Astrocyte (in vitro differentiated cells and primary cell): ENCODE data around the gene ZSWIM3. TPM values are rescaled to one million over a fixed set of nuclear protein-coding genes. Genes with fewer than 3 reads are reported as not detected.

Source experiments
- DNase-seq: peaks from one replicate; pipeline ENCODE4 v3.0.0-alpha.2; 2010; ENCODE audit warnings: low read depth
- FAIRE-seq: peaks from 2 replicates; lab custom pipeline; 2011; peaks lifted over from hg19 to GRCh38; lab: Jason Lieb, UNC
- H2AFZ ChIP-seq: 2 replicates; pipeline ENCODE4 v1.6.0; 2012; ENCODE audit warnings: low read depth, low read length, inconsistent platforms
- H3K27ac ChIP-seq: 2 replicates; pipeline ENCODE4 v1.5.1; 2011; ENCODE audit warnings: low read depth, low read length, inconsistent platforms
- H3K27me3 ChIP-seq: 2 replicates; pipeline ENCODE4 v1.6.0; 2011; ENCODE audit warnings: low read length, inconsistent platforms; ENCODE audit not compliant: insufficient read depth
- H3K36me3 ChIP-seq: 2 replicates; pipeline ENCODE4 v1.5.1; 2011; ENCODE audit warnings: low read length, inconsistent platforms; ENCODE audit not compliant: insufficient read depth
- H3K4me1 ChIP-seq: 2 replicates; pipeline ENCODE4 v1.5.1; 2011; ENCODE audit warnings: low read length, inconsistent platforms; ENCODE audit not compliant: insufficient read depth
- H3K4me2 ChIP-seq: 2 replicates; pipeline ENCODE4 v1.6.0; 2012; ENCODE audit warnings: low read length, inconsistent platforms
- H3K4me3 ChIP-seq: 2 replicates; pipeline ENCODE4 v1.5.1; 2011; ENCODE audit warnings: low read depth, mild to moderate bottlenecking, low read length, inconsistent platforms; ENCODE audit not compliant: insufficient read depth
- H3K79me2 ChIP-seq: 2 replicates; pipeline ENCODE4 v1.6.0; 2012; ENCODE audit warnings: mild to moderate bottlenecking, low read length, inconsistent platforms; ENCODE audit not compliant: insufficient read depth
- H3K9ac ChIP-seq: 2 replicates; pipeline ENCODE4 v1.6.0; 2012; ENCODE audit warnings: mild to moderate bottlenecking, low read length, inconsistent platforms
- H3K9me3 ChIP-seq: 2 replicates; pipeline ENCODE4 v1.5.1; 2012; ENCODE audit warnings: low read depth, mild to moderate bottlenecking, low read length, inconsistent platforms; ENCODE audit not compliant: insufficient read depth
- H4K20me1 ChIP-seq: 2 replicates; pipeline ENCODE4 v1.6.0; 2012; ENCODE audit warnings: low read length, inconsistent platforms; ENCODE audit not compliant: insufficient read depth
- H3K27ac Mint-ChIP-seq: one replicate; pipeline ENCODE4 v1.8.0; 2021; ENCODE audit warnings: mild to moderate bottlenecking, mixed read lengths; ENCODE audit not compliant: unreplicated experiment
- H3K27me3 Mint-ChIP-seq: one replicate; pipeline ENCODE4 v1.8.0; 2021; ENCODE audit warnings: low read depth, mixed read lengths; ENCODE audit not compliant: unreplicated experiment
- H3K36me3 Mint-ChIP-seq: one replicate; pipeline ENCODE4 v1.8.0; 2021; ENCODE audit warnings: low read depth, mixed read lengths; ENCODE audit not compliant: unreplicated experiment
- H3K4me1 Mint-ChIP-seq: one replicate; pipeline ENCODE4 v1.8.0; 2021; ENCODE audit warnings: low read depth, mixed read lengths; ENCODE audit not compliant: unreplicated experiment
- H3K4me3 Mint-ChIP-seq: one replicate; pipeline ENCODE4 v1.8.0; 2021; ENCODE audit warnings: mild to moderate bottlenecking, moderate library complexity, mixed read lengths; ENCODE audit not compliant: unreplicated experiment
- H3K9me3 Mint-ChIP-seq: one replicate; pipeline ENCODE4 v1.8.0; 2021; ENCODE audit warnings: mild to moderate bottlenecking, mixed read lengths; ENCODE audit not compliant: unreplicated experiment
- EZH2 ChIP-seq: IDR thresholded peaks from 2 replicates; pipeline ENCODE4 v1.6.1; 2012; ENCODE audit warnings: mild to moderate bottlenecking, low read length, inconsistent platforms; ENCODE audit not compliant: insufficient read depth
- total RNA-seq: library from RNA; stranded (reverse); gene quantifications from 2 replicates; pipeline ENCODE4 v1.2.1, GENCODE V29; 2021
- TF ChIP-seq, protein P1 (sequence below): IDR thresholded peaks from 2 replicates; pipeline ENCODE4 v1.5.1; 2011; ENCODE audit warnings: low read depth, mild to moderate bottlenecking, inconsistent platforms, low read length, moderate library complexity; ENCODE audit not compliant: insufficient read depth

The ZSWIM3 gene
- total RNA-seq, 1 donor from 2014 or later: 4.7 TPM

DNA sequence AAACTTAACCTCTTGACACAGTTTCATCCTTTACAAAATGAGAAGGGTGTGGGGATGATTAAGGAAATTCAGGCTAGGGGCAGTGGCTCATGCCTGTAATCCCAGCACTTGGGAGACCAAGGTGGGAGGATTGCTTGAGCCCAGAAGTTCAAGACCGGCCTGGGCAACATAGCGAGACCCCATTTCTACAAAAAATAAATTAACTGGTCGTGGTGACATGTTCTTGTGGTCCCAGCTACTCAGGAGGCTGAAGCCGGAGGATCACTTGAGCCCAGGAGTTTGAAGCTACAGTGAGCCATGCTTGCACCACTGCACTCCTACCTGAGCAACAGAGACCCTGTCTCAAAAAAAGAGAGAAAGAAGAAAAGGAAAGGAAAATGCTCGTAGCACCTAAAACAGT is 9.0 kb downstream of the ZSWIM3 start:
- Mint-ChIP-seq H3K27ac (no peak overlapping the region), H3K27me3 (no peaks in the 10 kb centered on the region), H3K4me1 (peaks cover 10% of the 10 kb centered on the region), H3K9me3 (no peaks in the 10 kb centered on the region), H3K36me3 (no peaks in the 10 kb centered on the region), H3K4me3 (no peak overlapping the region)
- Histone ChIP-seq H3K4me2 (no peak overlapping the region), H3K4me1 (peaks cover 10% of the 10 kb centered on the region), H3K4me3 (no peak overlapping the region), H3K27ac (no peak overlapping the region), H3K27me3 (no peaks in the 10 kb centered on the region), H4K20me1 (no peaks in the 10 kb centered on the region), H3K9me3 (no peaks in the 10 kb centered on the region), H3K36me3 (no peaks in the 10 kb centered on the region), H2AFZ (no peak overlapping the region), H3K9ac (no peak overlapping the region), H3K79me2 (no peaks in the 10 kb centered on the region)
- no peak for FAIRE-seq
- no peak for TF ChIP-seq EZH2
- no peak for DNase-seq

DNA sequence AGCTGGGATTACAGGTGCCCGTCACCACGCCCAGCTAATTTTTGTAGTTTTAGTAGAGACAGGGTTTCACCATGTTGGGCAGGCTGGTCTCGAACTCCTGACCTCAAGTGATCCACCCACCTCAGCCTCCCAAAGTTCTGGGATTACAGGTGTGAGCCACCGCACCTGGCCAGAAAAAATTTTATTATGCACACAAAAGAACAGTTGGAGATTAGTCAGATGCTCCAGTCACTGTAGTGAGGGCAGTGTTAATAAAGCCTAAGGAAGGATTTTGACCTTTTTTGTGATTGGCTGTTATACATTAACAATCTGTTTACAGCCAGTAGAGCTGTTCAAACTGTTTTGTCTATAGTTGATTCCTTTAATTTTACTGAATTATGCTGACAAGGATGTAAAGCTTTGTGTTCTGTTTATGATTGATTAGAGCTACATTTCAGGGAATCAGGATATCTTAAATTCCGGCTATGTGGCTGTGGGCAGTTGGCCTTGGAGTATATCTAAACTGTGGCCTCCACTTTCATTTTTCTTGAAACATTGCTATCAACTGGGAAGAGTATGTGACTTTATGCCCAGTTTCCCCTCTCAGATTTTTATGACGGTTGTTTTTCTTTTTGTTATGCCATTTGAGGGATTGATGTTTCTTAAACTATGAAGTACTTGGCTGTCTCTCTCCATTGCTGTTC is 9.9 kb downstream of the ZSWIM3 start:
- Mint-ChIP-seq H3K27me3 (no peaks in the 10 kb centered on the region), H3K36me3 (peaks cover under 1% of the 10 kb centered on the region), H3K4me1 (peaks cover 10% of the 10 kb centered on the region), H3K4me3 (no peak overlapping the region), H3K27ac (peak overlapping the region; percentile 1), H3K9me3 (no peaks in the 10 kb centered on the region)
- no peak for DNase-seq
- H3K4me3 ChIP-seq: no peak overlapping the region
- peaks cover 10% of the 10 kb centered on the region for H3K4me1 ChIP-seq
- H3K27ac ChIP-seq: peak overlapping the region; percentile 79
- no peaks in the 10 kb centered on the region for H3K36me3 ChIP-seq
- peak overlapping the region; percentile 68 for H3K9ac ChIP-seq
- FAIRE-seq: no peak
- no peak for TF ChIP-seq EZH2
- TF ChIP-seq, protein P1, sequence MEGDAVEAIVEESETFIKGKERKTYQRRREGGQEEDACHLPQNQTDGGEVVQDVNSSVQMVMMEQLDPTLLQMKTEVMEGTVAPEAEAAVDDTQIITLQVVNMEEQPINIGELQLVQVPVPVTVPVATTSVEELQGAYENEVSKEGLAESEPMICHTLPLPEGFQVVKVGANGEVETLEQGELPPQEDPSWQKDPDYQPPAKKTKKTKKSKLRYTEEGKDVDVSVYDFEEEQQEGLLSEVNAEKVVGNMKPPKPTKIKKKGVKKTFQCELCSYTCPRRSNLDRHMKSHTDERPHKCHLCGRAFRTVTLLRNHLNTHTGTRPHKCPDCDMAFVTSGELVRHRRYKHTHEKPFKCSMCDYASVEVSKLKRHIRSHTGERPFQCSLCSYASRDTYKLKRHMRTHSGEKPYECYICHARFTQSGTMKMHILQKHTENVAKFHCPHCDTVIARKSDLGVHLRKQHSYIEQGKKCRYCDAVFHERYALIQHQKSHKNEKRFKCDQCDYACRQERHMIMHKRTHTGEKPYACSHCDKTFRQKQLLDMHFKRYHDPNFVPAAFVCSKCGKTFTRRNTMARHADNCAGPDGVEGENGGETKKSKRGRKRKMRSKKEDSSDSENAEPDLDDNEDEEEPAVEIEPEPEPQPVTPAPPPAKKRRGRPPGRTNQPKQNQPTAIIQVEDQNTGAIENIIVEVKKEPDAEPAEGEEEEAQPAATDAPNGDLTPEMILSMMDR: no peak
- H3K4me2 ChIP-seq: peak overlapping the region; percentile 65
- no peaks in the 10 kb centered on the region for H4K20me1 ChIP-seq
- no peaks in the 10 kb centered on the region for H3K27me3 ChIP-seq
- H3K79me2 ChIP-seq: no peaks in the 10 kb centered on the region
- H2AFZ ChIP-seq: no peak overlapping the region
- no peaks in the 10 kb centered on the region for H3K9me3 ChIP-seq

DNA sequence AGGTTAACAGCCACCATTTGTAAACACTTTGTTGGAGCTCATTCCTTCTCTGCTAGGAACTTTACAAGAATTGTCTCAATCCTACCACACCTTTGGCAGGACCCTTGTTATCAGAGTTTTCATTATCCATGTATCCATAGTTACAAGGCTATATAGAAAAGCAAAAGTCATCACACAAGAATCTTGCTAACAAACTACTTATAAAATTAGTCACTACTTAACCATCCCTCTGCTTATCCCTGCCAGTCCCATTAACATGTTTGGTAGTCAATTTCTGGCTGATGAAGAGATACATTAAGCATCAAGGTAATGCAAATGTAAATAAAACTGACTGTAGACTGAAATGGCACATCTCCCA is 10.4 kb downstream of the ZSWIM3 start:
- no peaks in the 10 kb centered on the region for H3K27me3 Mint-ChIP-seq
- H3K27me3 ChIP-seq: no peaks in the 10 kb centered on the region
- no peak overlapping the region for H3K4me3 Mint-ChIP-seq
- no peaks in the 10 kb centered on the region for H3K36me3 ChIP-seq
- H2AFZ ChIP-seq: no peak overlapping the region
- TF ChIP-seq, protein P1: no peak
- no peak for TF ChIP-seq EZH2
- peak overlapping the region; percentile 1 for H3K27ac Mint-ChIP-seq
- peaks cover 10% of the 10 kb centered on the region for H3K4me1 ChIP-seq
- no peak overlapping the region for H3K4me3 ChIP-seq
- H3K9me3 Mint-ChIP-seq: no peaks in the 10 kb centered on the region
- H3K4me1 Mint-ChIP-seq: peaks cover 10% of the 10 kb centered on the region
- peak overlapping the region; percentile 79 for H3K27ac ChIP-seq
- peak overlapping the region; percentile 68 for H3K9ac ChIP-seq
- peak; percentile 5 for FAIRE-seq
- peaks cover 5% of the 10 kb centered on the region for H3K36me3 Mint-ChIP-seq
- peak; percentile 85 for DNase-seq
- H3K79me2 ChIP-seq: no peaks in the 10 kb centered on the region
- no peaks in the 10 kb centered on the region for H3K9me3 ChIP-seq
- H4K20me1 ChIP-seq: no peaks in the 10 kb centered on the region
- H3K4me2 ChIP-seq: peak overlapping the region; percentile 65
